DND-41 (cell line): ENCODE measurements around the gene TNS3.

Source experiments
- EZH2 ChIP-seq: IDR thresholded peaks from 3 replicates; pipeline ENCODE4 v1.6.1; 2012; ENCODE audit warnings: borderline replicate concordance, low read depth, mild to moderate bottlenecking, moderate library complexity, low read length, inconsistent platforms; ENCODE audit not compliant: severe bottlenecking
- TF ChIP-seq, protein P1 (sequence below): IDR thresholded peaks from 2 replicates; pipeline ENCODE4 v1.5.1; 2012; ENCODE audit warnings: borderline replicate concordance, low read length, moderate library complexity, mild to moderate bottlenecking; ENCODE audit not compliant: poor library complexity, severe bottlenecking; ENCODE audit errors: extremely low read depth

DNA sequence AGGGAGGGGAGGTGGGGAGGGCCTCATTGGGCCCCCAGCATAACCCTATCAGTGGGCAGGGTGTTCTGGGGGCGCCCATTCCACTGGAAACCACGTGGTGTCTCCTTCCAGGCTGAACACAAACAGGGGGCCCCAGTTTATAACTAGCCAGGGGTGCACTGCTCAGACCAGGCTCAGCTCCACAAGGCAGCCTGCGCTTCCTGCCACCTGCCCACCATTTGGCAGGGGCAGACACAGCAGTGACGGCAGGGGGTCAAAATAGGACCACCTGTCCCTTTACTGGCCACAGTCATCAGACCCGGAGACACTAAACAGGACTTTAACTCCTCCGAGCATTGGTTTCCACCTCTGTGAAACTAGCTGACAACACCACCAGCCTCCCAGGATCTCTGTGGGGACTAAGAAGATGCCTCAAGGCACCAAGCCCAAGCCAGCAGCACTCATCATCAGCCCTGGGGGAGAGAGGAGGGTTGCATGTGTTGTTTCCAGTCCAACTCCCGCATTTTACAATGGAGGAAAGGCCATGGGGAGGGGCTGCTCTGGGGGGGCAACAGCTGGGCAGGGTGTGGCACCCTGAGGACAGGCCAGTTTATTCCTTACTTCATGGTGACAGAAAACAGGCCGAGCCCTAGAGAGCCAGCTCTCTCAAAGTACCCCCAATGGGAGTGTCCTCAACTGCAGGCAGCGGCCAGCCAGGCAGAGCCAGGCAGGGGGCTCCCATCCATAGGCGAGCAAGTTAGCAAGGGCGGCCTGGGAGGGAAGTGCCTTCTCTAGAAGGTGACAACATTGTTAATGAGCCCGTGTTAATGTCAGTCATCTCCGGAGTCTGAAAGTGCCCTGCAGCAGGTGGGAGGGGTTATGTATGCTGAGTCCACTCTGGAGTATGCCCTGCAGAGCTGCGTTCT is 127.6 kb downstream of the TNS3 start:
- TF ChIP-seq, protein P1, sequence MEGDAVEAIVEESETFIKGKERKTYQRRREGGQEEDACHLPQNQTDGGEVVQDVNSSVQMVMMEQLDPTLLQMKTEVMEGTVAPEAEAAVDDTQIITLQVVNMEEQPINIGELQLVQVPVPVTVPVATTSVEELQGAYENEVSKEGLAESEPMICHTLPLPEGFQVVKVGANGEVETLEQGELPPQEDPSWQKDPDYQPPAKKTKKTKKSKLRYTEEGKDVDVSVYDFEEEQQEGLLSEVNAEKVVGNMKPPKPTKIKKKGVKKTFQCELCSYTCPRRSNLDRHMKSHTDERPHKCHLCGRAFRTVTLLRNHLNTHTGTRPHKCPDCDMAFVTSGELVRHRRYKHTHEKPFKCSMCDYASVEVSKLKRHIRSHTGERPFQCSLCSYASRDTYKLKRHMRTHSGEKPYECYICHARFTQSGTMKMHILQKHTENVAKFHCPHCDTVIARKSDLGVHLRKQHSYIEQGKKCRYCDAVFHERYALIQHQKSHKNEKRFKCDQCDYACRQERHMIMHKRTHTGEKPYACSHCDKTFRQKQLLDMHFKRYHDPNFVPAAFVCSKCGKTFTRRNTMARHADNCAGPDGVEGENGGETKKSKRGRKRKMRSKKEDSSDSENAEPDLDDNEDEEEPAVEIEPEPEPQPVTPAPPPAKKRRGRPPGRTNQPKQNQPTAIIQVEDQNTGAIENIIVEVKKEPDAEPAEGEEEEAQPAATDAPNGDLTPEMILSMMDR: no peak
- no peak for TF ChIP-seq EZH2
